BLaER1 (cell line): Measurements from ENCODE around the gene RAB5A.
"Not testable (repeated sequence)": the region's sequence is repeated elsewhere in the genome, so short reads cannot be mapped to it uniquely, and the experiment has no call there.

ENCODE experiments used
- H3K27ac ChIP-seq: shearing (Covaris generic); formaldehyde crosslinking; 2 replicates; pipeline ENCODE4 v1.8.1; 2022
- H3K27me3 ChIP-seq: shearing (Covaris generic); formaldehyde crosslinking; 2 replicates; pipeline ENCODE4 v1.8.1; 2022
- H3K36me3 ChIP-seq: shearing (Covaris generic); formaldehyde crosslinking; 2 replicates; pipeline ENCODE4 v1.8.1; 2022
- H3K4me1 ChIP-seq: shearing (Covaris generic); formaldehyde crosslinking; 2 replicates; pipeline ENCODE4 v1.8.1; 2022
- H3K4me2 ChIP-seq: shearing (Covaris generic); formaldehyde crosslinking; 2 replicates; pipeline ENCODE4 v1.8.1; 2022
- H3K4me3 ChIP-seq: shearing (Covaris generic); formaldehyde crosslinking; 2 replicates; pipeline ENCODE4 v1.8.1; 2022
- H3K9ac ChIP-seq: shearing (Covaris generic); formaldehyde crosslinking; 2 replicates; pipeline ENCODE4 v1.8.1; 2022
- H3K9me3 ChIP-seq: shearing (Covaris generic); formaldehyde crosslinking; 2 replicates; pipeline ENCODE4 v1.8.1; 2022
- H4K20me1 ChIP-seq: shearing (Covaris generic); formaldehyde crosslinking; 2 replicates; pipeline ENCODE4 v1.8.1; 2022
- Cebpa-rat ChIP-seq: shearing (Covaris generic); IDR thresholded peaks from 2 replicates; pipeline ENCODE4 v1.8.1; 2022

The RAB5A gene

GRCh38 chr3:19967812-19968211 is 20.9 kb downstream of the RAB5A start:
- no peak overlapping the region for H3K4me3 ChIP-seq
- H3K9ac ChIP-seq, result no peak overlapping the region
- peaks cover 11% of the 10 kb centered on the region for H3K4me1 ChIP-seq
- H3K9me3 ChIP-seq, result peaks cover 12% of the 10 kb centered on the region
- no peak overlapping the region for H3K4me2 ChIP-seq
- TF ChIP-seq Cebpa-rat, result no peak
- peaks cover 58% of the 10 kb centered on the region for H3K36me3 ChIP-seq
- peaks cover 94% of the 10 kb centered on the region for H4K20me1 ChIP-seq
- no peak overlapping the region for H3K27ac ChIP-seq
- no peaks in the 10 kb centered on the region for H3K27me3 ChIP-seq

DNA sequence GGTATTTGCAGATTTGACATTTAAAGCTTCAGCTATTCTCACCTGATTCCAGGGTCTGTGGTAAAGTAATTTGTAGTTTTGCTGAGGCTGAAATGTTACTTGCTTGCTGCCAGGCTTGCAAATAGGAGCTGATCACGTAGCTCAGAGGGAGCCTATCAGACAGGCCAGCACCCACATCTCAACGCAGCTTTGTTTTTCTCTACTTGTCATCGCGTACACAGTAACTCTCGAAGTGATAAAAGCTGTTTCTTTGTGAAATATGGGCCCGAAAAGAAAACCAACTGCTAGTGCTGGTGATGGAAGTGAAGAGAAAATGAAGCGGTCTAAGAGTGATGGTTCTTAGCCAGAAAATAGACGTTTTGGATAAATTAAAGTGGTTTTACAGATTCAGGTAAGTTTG is 23.4 kb downstream of the RAB5A start:
- Histone ChIP-seq H3K9me3 (peaks cover 4% of the 10 kb centered on the region; the same call in 1 of the 2 replicates), H3K9ac (no peak overlapping the region), H3K27me3 (no peaks in the 10 kb centered on the region), H3K27ac (no peak overlapping the region), H4K20me1 (peaks cover 82% of the 10 kb centered on the region), H3K36me3 (peaks cover 57% of the 10 kb centered on the region), H3K4me2 (no peak overlapping the region), H3K4me3 (no peak overlapping the region), H3K4me1 (peaks cover 11% of the 10 kb centered on the region)
- TF ChIP-seq Cebpa-rat, result no peak

- Histone ChIP-seq H3K4me1 (peaks cover 11% of the 10 kb centered on the region), H3K36me3 (peaks cover 59% of the 10 kb centered on the region), H3K27ac (no peak overlapping the region), H4K20me1 (peaks cover 65% of the 10 kb centered on the region), H3K27me3 (no peaks in the 10 kb centered on the region), H3K4me2 (no peak overlapping the region), H3K4me3 (no peak overlapping the region), H3K9ac (no peak overlapping the region), H3K9me3 (no peaks in the 10 kb centered on the region)
- no peak for TF ChIP-seq Cebpa-rat
Measured at GRCh38 chr3:19972054-19972453, 25.2 kb downstream of the RAB5A start.

- H3K4me3 ChIP-seq, H3K9ac ChIP-seq, H3K4me2 ChIP-seq, H3K4me1 ChIP-seq, H4K20me1 ChIP-seq, H3K9me3 ChIP-seq, H3K27ac ChIP-seq, H3K27me3 ChIP-seq: not testable (repeated sequence)
- peaks cover 11% of the 10 kb centered on the region for H3K36me3 ChIP-seq
Measured at GRCh38 chr3:19988904-19989303, 42.0 kb downstream of the RAB5A start.

DNA sequence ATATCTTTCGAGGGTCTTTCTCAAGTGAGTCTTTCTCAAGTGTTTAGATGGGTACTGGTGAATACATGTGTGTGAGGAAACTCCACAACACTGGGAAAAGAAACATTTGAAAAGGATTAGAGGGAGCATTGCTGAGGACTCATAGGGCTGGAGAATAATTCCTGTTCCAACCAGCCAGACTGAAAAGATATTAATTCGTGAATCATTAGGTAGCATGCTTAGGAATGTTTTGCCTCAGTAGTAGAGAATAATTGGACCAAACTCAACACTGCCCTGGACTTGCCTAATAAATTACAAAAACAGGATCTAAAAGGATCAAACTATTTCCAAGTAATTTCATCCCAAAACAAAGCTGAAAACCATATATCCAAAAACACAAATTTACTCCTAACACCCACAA is 47.9 kb downstream of the RAB5A start:
- no peak overlapping the region for H3K27ac ChIP-seq
- no peaks in the 10 kb centered on the region for H3K36me3 ChIP-seq
- H3K9me3 ChIP-seq, result no peaks in the 10 kb centered on the region
- H3K27me3 ChIP-seq, result no peaks in the 10 kb centered on the region
- H3K4me2 ChIP-seq, result no peak overlapping the region
- H3K9ac ChIP-seq, result no peak overlapping the region
- no peaks in the 10 kb centered on the region for H3K4me1 ChIP-seq
- H4K20me1 ChIP-seq, result no peaks in the 10 kb centered on the region
- no peak for TF ChIP-seq Cebpa-rat
- no peak overlapping the region for H3K4me3 ChIP-seq

- Histone ChIP-seq H3K36me3 (no peaks in the 10 kb centered on the region), H3K4me1 (no peaks in the 10 kb centered on the region), H3K9me3 (no peaks in the 10 kb centered on the region), H3K4me3 (no peak overlapping the region), H4K20me1 (no peaks in the 10 kb centered on the region), H3K9ac (no peak overlapping the region), H3K27ac (no peak overlapping the region), H3K27me3 (no peaks in the 10 kb centered on the region), H3K4me2 (no peak overlapping the region)
- no peak for TF ChIP-seq Cebpa-rat
Measured at GRCh38 chr3:19997502-19997901, 50.6 kb downstream of the RAB5A start.

DNA sequence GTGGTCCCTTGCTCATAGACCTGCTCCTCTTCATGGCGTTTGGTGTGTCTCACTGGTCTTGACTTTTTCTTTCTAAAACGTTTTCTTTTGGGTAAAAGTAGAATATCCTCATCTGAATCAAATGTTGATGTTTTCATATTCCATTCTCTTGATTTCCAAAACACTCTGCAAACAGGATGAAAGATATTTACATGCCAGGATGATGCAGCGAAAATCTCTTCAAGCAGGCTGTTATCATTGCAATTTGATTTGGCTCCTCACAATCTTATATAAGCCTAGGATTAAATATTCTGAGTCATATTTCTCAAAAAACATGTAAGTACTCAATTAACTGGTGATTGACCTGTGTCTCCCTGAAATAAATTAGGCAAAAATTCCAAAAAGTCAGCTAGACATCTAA is 55.0 kb downstream of the RAB5A start:
- H3K4me1 ChIP-seq, result no peaks in the 10 kb centered on the region
- TF ChIP-seq Cebpa-rat, result no peak
- no peak overlapping the region for H3K9ac ChIP-seq
- H3K4me3 ChIP-seq, result no peak overlapping the region
- no peaks in the 10 kb centered on the region for H3K9me3 ChIP-seq
- H3K4me2 ChIP-seq, result no peak overlapping the region
- no peak overlapping the region for H3K27ac ChIP-seq
- no peaks in the 10 kb centered on the region for H3K27me3 ChIP-seq
- no peaks in the 10 kb centered on the region for H4K20me1 ChIP-seq
- H3K36me3 ChIP-seq, result no peaks in the 10 kb centered on the region

DNA sequence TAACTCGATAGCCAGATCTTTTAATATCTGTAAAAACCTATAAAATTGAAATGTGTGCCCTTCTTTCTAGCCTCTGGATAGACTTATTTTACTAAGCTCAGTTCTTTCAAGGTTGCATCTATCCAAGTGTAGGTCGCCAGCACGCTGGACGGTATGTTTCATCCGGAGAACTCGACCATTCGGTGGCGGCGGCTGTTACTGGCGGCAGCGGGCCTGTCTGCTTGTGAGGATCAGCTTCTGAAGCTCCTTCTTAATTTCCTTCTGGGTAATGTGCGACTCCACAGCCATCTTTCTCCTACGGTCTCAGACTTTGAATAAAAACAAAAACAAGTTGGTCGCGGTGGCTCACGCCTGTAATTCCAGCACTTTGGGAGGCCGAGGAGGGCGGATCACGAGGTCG is 61.1 kb downstream of the RAB5A start:
- no peaks in the 10 kb centered on the region for H3K27me3 ChIP-seq
- H3K27ac ChIP-seq, result no peak overlapping the region
- H3K4me1 ChIP-seq, result no peaks in the 10 kb centered on the region
- TF ChIP-seq Cebpa-rat, result no peak
- H3K36me3 ChIP-seq, result no peaks in the 10 kb centered on the region
- no peaks in the 10 kb centered on the region for H3K9me3 ChIP-seq
- H3K4me2 ChIP-seq, result no peak overlapping the region
- H3K4me3 ChIP-seq, result no peak overlapping the region
- H4K20me1 ChIP-seq, result no peaks in the 10 kb centered on the region
- H3K9ac ChIP-seq, result no peak overlapping the region

DNA sequence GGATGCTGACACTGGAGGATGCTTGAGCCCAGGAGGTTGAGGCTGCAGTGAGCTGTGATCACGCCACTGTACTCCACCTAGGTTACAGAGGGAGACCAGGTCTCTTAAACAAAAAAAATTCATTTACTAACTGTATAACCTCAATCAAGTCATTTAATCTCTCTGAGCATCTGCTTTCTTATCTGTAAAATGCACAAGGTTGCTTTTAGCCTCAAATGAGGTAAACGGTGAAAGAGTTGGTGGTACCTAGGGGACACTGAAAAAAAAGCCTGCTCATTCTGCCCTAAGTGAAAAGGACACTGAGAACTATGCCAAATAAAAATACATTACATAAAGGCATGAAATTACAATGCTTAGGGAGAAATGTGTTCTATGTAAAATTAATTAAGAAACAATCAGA is 61.7 kb downstream of the RAB5A start:
- Histone ChIP-seq H4K20me1 (no peaks in the 10 kb centered on the region), H3K27me3 (no peaks in the 10 kb centered on the region), H3K4me2 (no peak overlapping the region), H3K27ac (no peak overlapping the region), H3K4me1 (no peaks in the 10 kb centered on the region), H3K9ac (no peak overlapping the region), H3K36me3 (no peaks in the 10 kb centered on the region), H3K9me3 (no peaks in the 10 kb centered on the region), H3K4me3 (no peak overlapping the region)
- TF ChIP-seq Cebpa-rat, result no peak

- no peak for TF ChIP-seq Cebpa-rat
- H3K36me3 ChIP-seq, result no peaks in the 10 kb centered on the region
- H3K9me3 ChIP-seq, result no peaks in the 10 kb centered on the region
- no peak within 1 kb of the TSS for H3K4me2 ChIP-seq
- no peak within 1 kb of the TSS for H3K27ac ChIP-seq
- H3K4me3 ChIP-seq, result no peak within 1 kb of the TSS
- H3K27me3 ChIP-seq, result no peaks in the 10 kb centered on the region
- no peaks in the 10 kb centered on the region for H4K20me1 ChIP-seq
- H3K4me1 ChIP-seq, result no peaks in the 10 kb centered on the region
- no peak within 1 kb of the TSS for H3K9ac ChIP-seq
Measured at GRCh38 chr3:20012164-20012563, 65.3 kb downstream of the RAB5A start, which contains the start of gene PP2D1. PP2D1 (minus strand) TSS chr3:20012264; CDS start chr3:20012072, 192 bp downstream.

DNA sequence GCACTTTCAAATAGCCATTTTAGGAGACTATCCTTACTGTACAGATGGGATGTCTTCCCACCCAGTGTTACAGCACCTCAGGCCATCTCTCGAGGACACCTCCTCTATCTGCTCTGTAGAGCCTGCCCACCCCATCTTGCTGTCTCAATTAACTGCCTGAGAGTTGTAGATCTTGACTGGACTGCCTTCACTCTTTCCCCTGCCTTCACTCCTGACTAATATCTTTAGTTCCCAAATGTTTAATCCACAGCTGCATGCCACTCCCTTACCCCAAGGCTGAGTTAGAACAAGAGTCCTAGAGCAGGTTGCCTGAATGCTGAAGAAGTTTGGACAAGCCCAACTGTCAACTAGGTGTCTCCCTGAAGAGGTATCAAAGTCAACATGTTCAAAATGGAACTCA is 66.5 kb downstream of the RAB5A start:
- Histone ChIP-seq H3K27me3 (no peaks in the 10 kb centered on the region), H4K20me1 (no peaks in the 10 kb centered on the region), H3K4me1 (no peaks in the 10 kb centered on the region), H3K4me2 (no peak overlapping the region), H3K4me3 (no peak overlapping the region), H3K27ac (no peak overlapping the region), H3K36me3 (no peaks in the 10 kb centered on the region), H3K9me3 (no peaks in the 10 kb centered on the region), H3K9ac (no peak overlapping the region)
- TF ChIP-seq Cebpa-rat, result no peak
